K562 (cell line): ENCODE results near the gene EFCAB8. TPM values are rescaled to one million over a fixed set of nuclear protein-coding genes. Genes with fewer than 3 reads are reported as not detected.

ENCODE experiments used
- ATAC-seq: fragments of 200-7000 bp; cut with Tn5 transposase; 3 replicates; pipeline ENCODE4 v1.9.1; 2020; ENCODE audit warnings: moderate library complexity
- BruUV-seq: library from RNA; stranded (reverse); fragments of 400-500 nt; replicated peaks from 2 replicates; lab custom pipeline; 2021; lab: Mats Ljungman, UMichigan
- CTCF ChIA-PET: fragments of 300-600 bp; formaldehyde crosslinking; extraction: SDS; loops from one replicate; lab custom pipeline; 2021; ENCODE audit warnings: low intra/inter-chr PET ratio; lab: Yijun Ruan, JAX
- POLR2A ChIA-PET: fragments of 300-600, 350-650 bp; sonication (Branson Sonifier 250); formaldehyde crosslinking; extraction: SDS; loops from one replicate; lab custom pipeline; 2021; ENCODE audit warnings: antibody characterized with exemption, inconsistent platforms; lab: Yijun Ruan, JAX
- DNase-seq, 4 experiments: peaks; one replicate each; pipeline versions ENCODE4 v3.0.0 to v3.0.0-alpha.2; 2011 to 2018; ENCODE audit warnings: low spot score in 3 of 4, mixed read lengths in 3 of 4; ENCODE audit errors: extremely low read depth in 1 of 4
- FAIRE-seq: peaks from 2 replicates; lab custom pipeline; 2011; peaks lifted over from hg19 to GRCh38; lab: Jason Lieb, UNC
- H2AFZ ChIP-seq: 2 replicates; pipeline ENCODE4 v1.6.0; 2011; ENCODE audit warnings: low read depth, low read length, control low read depth, inconsistent platforms
- H3K27ac ChIP-seq: fragments of 200-600 bp; 3 replicates; pipeline ENCODE4 v1.8.0; 2011; ENCODE audit warnings: low read depth, mild to moderate bottlenecking, control low read depth, inconsistent platforms, low read length, moderate library complexity, mixed read lengths; ENCODE audit errors: extremely low read depth
- H3K27me3 ChIP-seq, 2 experiments: fragments of 300-600 bp in 1 of 2; 2 replicates in 1 of 2; 3 replicates in 1 of 2; pipeline versions ENCODE4 v1.6.0 to v1.8.0; 2011; ENCODE audit warnings: inconsistent platforms in 2 of 2, low read length in 2 of 2, mild to moderate bottlenecking in 1 of 2, mixed read lengths in 1 of 2, moderate library complexity in 1 of 2; ENCODE audit not compliant: control insufficient read depth in 2 of 2, insufficient read depth in 2 of 2
- H3K36me3 ChIP-seq: fragments of 300-600 bp; 3 replicates; pipeline ENCODE4 v1.8.0; 2011; ENCODE audit warnings: mild to moderate bottlenecking, low read length, inconsistent platforms; ENCODE audit not compliant: control insufficient read depth, insufficient read depth
- H3K4me1 ChIP-seq, 2 experiments: fragments of 200-600 bp in 1 of 2; replicated peaks in 1 of 2; 2 replicates in 1 of 2; 3 replicates in 1 of 2; pipeline versions ENCODE4 v1.5.1 to v1.8.0; 2011; ENCODE audit warnings: inconsistent platforms in 2 of 2, low read length in 2 of 2, mild to moderate bottlenecking in 1 of 2, mixed read lengths in 1 of 2, moderate library complexity in 1 of 2; ENCODE audit not compliant: control insufficient read depth in 2 of 2, insufficient read depth in 2 of 2
- H3K4me2 ChIP-seq: 2 replicates; pipeline ENCODE4 v1.6.1; 2011; ENCODE audit warnings: low read length, control low read depth, inconsistent platforms, mixed read lengths; ENCODE audit not compliant: insufficient read depth
- H3K4me3 ChIP-seq: fragments of 200-600 bp; sonication (generic), shearing (Covaris generic); 2 replicates; pipeline ENCODE4 v1.5.1; 2016; ENCODE audit warnings: control low read depth, inconsistent platforms
- H3K79me2 ChIP-seq: fragments of 200-600 bp; 3 replicates; pipeline ENCODE4 v1.8.0; 2011; ENCODE audit warnings: low read length, inconsistent platforms; ENCODE audit not compliant: control insufficient read depth, insufficient read depth
- H3K9ac ChIP-seq, 2 experiments: 2 replicates each; pipeline versions ENCODE4 v1.6.0 to v1.6.1; 2011; ENCODE audit warnings: low read depth in 2 of 2, low read length in 2 of 2, control low read depth in 1 of 2, inconsistent platforms in 1 of 2, mild to moderate bottlenecking in 1 of 2, mixed read lengths in 1 of 2; ENCODE audit not compliant: insufficient read depth in 1 of 2
- H3K9me1 ChIP-seq: one replicate; pipeline ENCODE4 v1.6.0; 2011; ENCODE audit warnings: inconsistent platforms, mild to moderate bottlenecking, low read length, moderate library complexity; ENCODE audit not compliant: control insufficient read depth, insufficient read depth
- H3K9me3 ChIP-seq: replicated peaks from 2 replicates; pipeline ENCODE4 v1.5.1; 2011; ENCODE audit warnings: low read depth, low read length, inconsistent platforms; ENCODE audit not compliant: control insufficient read depth, insufficient read depth
- H4K20me1 ChIP-seq: replicated peaks from 2 replicates; pipeline ENCODE4 v1.6.1; 2011; ENCODE audit warnings: low read length, inconsistent platforms, mixed read lengths; ENCODE audit not compliant: control insufficient read depth, insufficient read depth
- CREB5 ChIP-seq: fragments of 250-450 bp; sonication (Bioruptor Pico); IDR thresholded peaks from 2 replicates; pipeline ENCODE4 v1.5.0; 2020; ENCODE audit warnings: mild to moderate bottlenecking
- NFIC ChIP-seq: fragments of 450-650 bp; IDR thresholded peaks from 2 replicates; pipeline ENCODE4 v1.6.1; 2017; ENCODE audit warnings: mild to moderate bottlenecking, inconsistent platforms
- ZNF184 ChIP-seq: sonication (generic); formaldehyde crosslinking; IDR thresholded peaks from 2 replicates; pipeline ENCODE4 v1.5.0; 2020; ENCODE audit warnings: missing genetic modification reagents
- WGBS: fragments of 100-300 bp; shearing (Covaris generic); methylation state at CpG from one replicate; pipeline ENCODE4 v1.1.6; 2016; ENCODE audit warnings: low coverage, mixed read lengths; ENCODE audit not compliant: insufficient coverage; ENCODE audit errors: missing lambda C conversion rate; 5-methylcytosine and 5-hydroxymethylcytosine counted together
- in situ Hi-C: fragments of 300-500 bp; cut with MboI; formaldehyde crosslinking; loops from 4 replicates; pipeline ENCODE4 v1.15.0; 2018; ENCODE audit warnings: inconsistent platforms, mixed read lengths
- intact Hi-C: fragments of 100-400 bp; cut with micrococcal nuclease; formaldehyde crosslinking; loops from 2 replicates; pipeline ENCODE4 v1.14.2; 2022
- polyA plus RNA-seq, 8 experiments: library from polyadenylated mRNA; depleted of rRNA in 4 of 8; stranded (reverse) in 5 of 8; unstranded in 3 of 8; fragments of >200 nt; fragmentation: Nextera tagmentation in 2 of 8; fragmentation: Illumina TruSeq in 1 of 8; extraction: Ambion mirVana in 2 of 8; extraction: Trizol in 1 of 8; gene quantifications; 2 replicates each; pipeline versions ENCODE4 v1.2.1 to v1.2.3, GENCODE V29; 2011 to 2014; ENCODE audit warnings: inconsistent platforms in 1 of 8, missing spikeins in 1 of 8
- total RNA-seq, 7 experiments: library from RNA; depleted of rRNA in 6 of 7; stranded (reverse); fragments of >200 nt in 6 of 7; fragmentation: Illumina TruSeq in 2 of 7; extraction: Trizol in 2 of 7; gene quantifications; 2 replicates each; pipeline versions ENCODE4 v1.2.1 to v1.2.3, GENCODE V29; 2011 to 2021; ENCODE audit warnings: low replicate concordance in 1 of 7
- TF ChIP-seq, protein P1 (sequence below): sonication (generic); formaldehyde crosslinking; IDR thresholded peaks from 2 replicates; pipeline ENCODE4 v1.8.1; 2023; ENCODE audit warnings: mild to moderate bottlenecking, missing genetic modification reagents

EFCAB8 gene
- total and polyA plus RNA-seq, 9 of the 15 experiments (the other 6 are each of a cell fraction or from before 2014, with no cell fraction given): 0.03 to 0.18 (median 0.11) TPM; not detected in 6

GRCh38 chr20:33000802-33001466 is 142.2 kb downstream of the EFCAB8 start:
- H3K4me3 ChIP-seq: no peak overlapping the region
- H3K36me3 ChIP-seq: no peaks in the 10 kb centered on the region
- H3K27ac ChIP-seq: no peak overlapping the region
- no peaks in the 10 kb centered on the region for H3K9me1 ChIP-seq
- no peaks in the 10 kb centered on the region; a peak in 1 of 5 replicates for H3K4me1 ChIP-seq
- WGBS: 2% methylated on average over 9 of the region's 9 CpGs
- no peak for ATAC-seq
- BruUV-seq: no TSS peak
- in situ Hi-C loops: no loop called here
- H4K20me1 ChIP-seq: no peaks in the 10 kb centered on the region
- no peak overlapping the region for H3K4me2 ChIP-seq
- CTCF ChIA-PET: no interaction called here
- peaks cover 4% of the 10 kb centered on the region for H3K9me3 ChIP-seq
- TF ChIP-seq NFIC (peak; percentile 78), CREB5 (no peak), ZNF184 (CRISPR knock-in tag) (no peak)
- TF ChIP-seq, protein P1, sequence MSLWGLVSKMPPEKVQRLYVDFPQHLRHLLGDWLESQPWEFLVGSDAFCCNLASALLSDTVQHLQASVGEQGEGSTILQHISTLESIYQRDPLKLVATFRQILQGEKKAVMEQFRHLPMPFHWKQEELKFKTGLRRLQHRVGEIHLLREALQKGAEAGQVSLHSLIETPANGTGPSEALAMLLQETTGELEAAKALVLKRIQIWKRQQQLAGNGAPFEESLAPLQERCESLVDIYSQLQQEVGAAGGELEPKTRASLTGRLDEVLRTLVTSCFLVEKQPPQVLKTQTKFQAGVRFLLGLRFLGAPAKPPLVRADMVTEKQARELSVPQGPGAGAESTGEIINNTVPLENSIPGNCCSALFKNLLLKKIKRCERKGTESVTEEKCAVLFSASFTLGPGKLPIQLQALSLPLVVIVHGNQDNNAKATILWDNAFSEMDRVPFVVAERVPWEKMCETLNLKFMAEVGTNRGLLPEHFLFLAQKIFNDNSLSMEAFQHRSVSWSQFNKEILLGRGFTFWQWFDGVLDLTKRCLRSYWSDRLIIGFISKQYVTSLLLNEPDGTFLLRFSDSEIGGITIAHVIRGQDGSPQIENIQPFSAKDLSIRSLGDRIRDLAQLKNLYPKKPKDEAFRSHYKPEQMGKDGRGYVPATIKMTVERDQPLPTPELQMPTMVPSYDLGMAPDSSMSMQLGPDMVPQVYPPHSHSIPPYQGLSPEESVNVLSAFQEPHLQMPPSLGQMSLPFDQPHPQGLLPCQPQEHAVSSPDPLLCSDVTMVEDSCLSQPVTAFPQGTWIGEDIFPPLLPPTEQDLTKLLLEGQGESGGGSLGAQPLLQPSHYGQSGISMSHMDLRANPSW (CRISPR knock-in tag): no peak
- TF ChIP-seq, all 486 proteins: peak for 1
- no peaks in the 10 kb centered on the region for H3K79me2 ChIP-seq
- peaks cover 2 to 27% of the 10 kb centered on the region in 2 experiments; a peak in 2 of 5 replicates for H3K27me3 ChIP-seq
- H2AFZ ChIP-seq: no peak overlapping the region
- POLR2A ChIA-PET: interaction anchor here (1.1 to 1.2 kb wide), 2 partner anchors 23 to 25 kb away, joined by 3 to 4 read pairs; no protein-coding TSS in a partner anchor
- intact Hi-C loops: no loop called here
- no peak for DNase-seq
- FAIRE-seq: no peak
- no peak overlapping the region for H3K9ac ChIP-seq
